ENCODE measurements around the gene ICAM3.
"Not testable (repeated sequence)": the region's sequence is repeated elsewhere in the genome, so short reads cannot be mapped to it uniquely, and the experiment has no call there.

Gene ICAM3

GRCh38 chr19:10343495-10343894 lies 4.1 kb upstream of the ICAM3 start:
- no peaks in the 10 kb centered on the region for H3K79me2 ChIP-seq (ENCODE audit: control insufficient read depth, insufficient read depth, low read length)
- no peak overlapping the region for H2BK15ac ChIP-seq (replicated peaks; ENCODE audit: low read depth)
- no peak overlapping the region for H3K23ac ChIP-seq (ENCODE audit: low read length)
- no peak overlapping the region for H3K4me3 ChIP-seq (ENCODE audit: low read length)
- no peak overlapping the region for H2BK120ac ChIP-seq (ENCODE audit: low read depth, low read length)
- H4K8ac ChIP-seq (ENCODE audit: low read depth, low read length): no peak overlapping the region
- H3K4ac ChIP-seq (ENCODE audit: low read depth, low read length): no peak overlapping the region
- no peak overlapping the region for H3K18ac ChIP-seq (ENCODE audit: low read length)
- no peak for DNase-seq
- no peaks in the 10 kb centered on the region for H3K79me1 ChIP-seq (ENCODE audit: low read length)
- H2BK5ac ChIP-seq (ENCODE audit: low read length): no peak overlapping the region
- H3K36me3 ChIP-seq (ENCODE audit: control insufficient read depth, insufficient read depth, low read length): no peaks in the 10 kb centered on the region
- no peak overlapping the region for H3K4me2 ChIP-seq (ENCODE audit: low read length)
- H2AK5ac ChIP-seq (ENCODE audit: low read length): no peak overlapping the region
- no peak overlapping the region for H4K5ac ChIP-seq (ENCODE audit: low read length)
- no peak overlapping the region for H3K9ac ChIP-seq (ENCODE audit: low read length)
- H3K56ac ChIP-seq (ENCODE audit: low read length): no peak overlapping the region
- WGBS (ENCODE audit: extremely low coverage, insufficient coverage, low lambda C conversion rate): no CpG with 5 or more reads among the region's 2 CpGs
- no peaks in the 10 kb centered on the region for H3K27me3 ChIP-seq (ENCODE audit: insufficient read depth, low read length, poor library complexity)
- no peak overlapping the region for H3K27ac ChIP-seq (ENCODE audit: low read depth, low read length)
- H3K4me1 ChIP-seq (ENCODE audit: control insufficient read depth, low read depth, low read length): no peaks in the 10 kb centered on the region

- Histone ChIP-seq H3K79me1 (ENCODE audit: low read length) (no peaks in the 10 kb centered on the region), H2BK5ac (ENCODE audit: low read length) (no peak overlapping the region), H2BK15ac (replicated peaks; ENCODE audit: low read depth) (no peak overlapping the region), H3K79me2 (ENCODE audit: control insufficient read depth, insufficient read depth, low read length) (no peaks in the 10 kb centered on the region), H3K27me3 (ENCODE audit: insufficient read depth, low read length, poor library complexity) (no peaks in the 10 kb centered on the region), H4K8ac (ENCODE audit: low read depth, low read length) (no peak overlapping the region), H4K5ac (ENCODE audit: low read length) (no peak overlapping the region), H3K4ac (ENCODE audit: low read depth, low read length) (no peak overlapping the region), H3K27ac (ENCODE audit: low read depth, low read length) (no peak overlapping the region), H3K36me3 (ENCODE audit: control insufficient read depth, insufficient read depth, low read length) (no peaks in the 10 kb centered on the region), H3K56ac (ENCODE audit: low read length) (peak overlapping the region; percentile 65), H3K9ac (ENCODE audit: low read length) (no peak overlapping the region), H3K18ac (ENCODE audit: low read length) (no peak overlapping the region), H3K23ac (ENCODE audit: low read length) (no peak overlapping the region), H3K4me3 (ENCODE audit: low read length) (no peak overlapping the region), H3K4me2 (ENCODE audit: low read length) (no peak overlapping the region), H2BK120ac (ENCODE audit: low read depth, low read length) (no peak overlapping the region), H2AK5ac (ENCODE audit: low read length) (no peak overlapping the region), H3K4me1 (ENCODE audit: control insufficient read depth, low read depth, low read length) (no peaks in the 10 kb centered on the region)
- WGBS (ENCODE audit: extremely low coverage, insufficient coverage, low lambda C conversion rate): no CpG with 5 or more reads among the region's 5 CpGs
- no peak for DNase-seq
Observed at GRCh38 chr19:10339977-10340376, 553 bp upstream of the ICAM3 start.

DNA sequence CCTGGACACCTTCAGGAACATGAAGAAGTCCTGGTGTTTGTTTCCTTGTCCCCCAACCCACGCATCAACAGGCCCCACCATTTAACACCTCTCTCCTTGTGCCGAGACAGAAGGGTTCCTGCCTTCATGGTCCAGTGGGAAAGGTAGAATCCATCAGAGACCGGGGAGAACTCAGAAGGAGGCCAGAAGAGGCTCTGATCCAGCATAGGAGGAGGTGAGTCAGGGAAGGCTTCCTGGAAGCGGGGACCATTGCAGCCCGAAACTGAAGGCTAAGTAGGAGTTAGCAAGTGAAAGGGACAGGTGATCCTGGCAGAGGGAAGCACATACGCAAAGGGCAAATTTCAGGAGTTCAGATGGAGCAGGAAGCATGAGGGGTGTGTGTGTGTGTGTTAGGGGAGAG lies 484 bp downstream of the ICAM3 start:
- H2BK15ac ChIP-seq (replicated peaks; ENCODE audit: low read depth): no peak overlapping the region
- H2AK5ac ChIP-seq (ENCODE audit: low read length): no peak overlapping the region
- no peak overlapping the region for H3K27ac ChIP-seq (ENCODE audit: low read depth, low read length)
- H3K4me3 ChIP-seq (ENCODE audit: low read length): no peak overlapping the region
- H3K4me2 ChIP-seq (ENCODE audit: low read length): no peak overlapping the region
- no peak overlapping the region for H3K23ac ChIP-seq (ENCODE audit: low read length)
- no peak overlapping the region for H3K4ac ChIP-seq (ENCODE audit: low read depth, low read length)
- no peaks in the 10 kb centered on the region for H3K27me3 ChIP-seq (ENCODE audit: insufficient read depth, low read length, poor library complexity)
- H3K36me3 ChIP-seq (ENCODE audit: control insufficient read depth, insufficient read depth, low read length): no peaks in the 10 kb centered on the region
- no CpG with 5 or more reads among the region's 6 CpGs for WGBS (ENCODE audit: extremely low coverage, insufficient coverage, low lambda C conversion rate)
- H4K8ac ChIP-seq (ENCODE audit: low read depth, low read length): no peak overlapping the region
- H2BK120ac ChIP-seq (ENCODE audit: low read depth, low read length): no peak overlapping the region
- no peaks in the 10 kb centered on the region for H3K79me1 ChIP-seq (ENCODE audit: low read length)
- H2BK5ac ChIP-seq (ENCODE audit: low read length): no peak overlapping the region
- no peak for DNase-seq
- H3K79me2 ChIP-seq (ENCODE audit: control insufficient read depth, insufficient read depth, low read length): no peaks in the 10 kb centered on the region
- H3K56ac ChIP-seq (ENCODE audit: low read length): no peak overlapping the region
- no peak overlapping the region for H3K18ac ChIP-seq (ENCODE audit: low read length)
- no peak overlapping the region for H4K5ac ChIP-seq (ENCODE audit: low read length)
- no peaks in the 10 kb centered on the region for H3K4me1 ChIP-seq (ENCODE audit: control insufficient read depth, low read depth, low read length)
- H3K9ac ChIP-seq (ENCODE audit: low read length): no peak overlapping the region

GRCh38 chr19:10336725-10337124 lies 2.7 kb downstream of the ICAM3 start:
- H3K27ac ChIP-seq (ENCODE audit: low read depth, low read length); H2BK5ac ChIP-seq (ENCODE audit: low read length); H3K9ac ChIP-seq (ENCODE audit: low read length); DNase-seq; H3K4ac ChIP-seq (ENCODE audit: low read depth, low read length); H2BK15ac ChIP-seq (replicated peaks; ENCODE audit: low read depth); H2BK120ac ChIP-seq (ENCODE audit: low read depth, low read length); H3K4me2 ChIP-seq (ENCODE audit: low read length); H3K27me3 ChIP-seq (ENCODE audit: insufficient read depth, low read length, poor library complexity); H3K79me1 ChIP-seq (ENCODE audit: low read length); H4K8ac ChIP-seq (ENCODE audit: low read depth, low read length); H3K18ac ChIP-seq (ENCODE audit: low read length); H3K4me3 ChIP-seq (ENCODE audit: low read length); H3K56ac ChIP-seq (ENCODE audit: low read length); H3K36me3 ChIP-seq (ENCODE audit: control insufficient read depth, insufficient read depth, low read length); H3K23ac ChIP-seq (ENCODE audit: low read length); H3K4me1 ChIP-seq (ENCODE audit: control insufficient read depth, low read depth, low read length); H2AK5ac ChIP-seq (ENCODE audit: low read length); H4K5ac ChIP-seq (ENCODE audit: low read length): not testable (repeated sequence)
- H3K79me2 ChIP-seq (ENCODE audit: control insufficient read depth, insufficient read depth, low read length): peaks cover 13% of the 10 kb centered on the region
- WGBS (ENCODE audit: extremely low coverage, insufficient coverage, low lambda C conversion rate): no CpG with 5 or more reads among the region's 9 CpGs

DNA sequence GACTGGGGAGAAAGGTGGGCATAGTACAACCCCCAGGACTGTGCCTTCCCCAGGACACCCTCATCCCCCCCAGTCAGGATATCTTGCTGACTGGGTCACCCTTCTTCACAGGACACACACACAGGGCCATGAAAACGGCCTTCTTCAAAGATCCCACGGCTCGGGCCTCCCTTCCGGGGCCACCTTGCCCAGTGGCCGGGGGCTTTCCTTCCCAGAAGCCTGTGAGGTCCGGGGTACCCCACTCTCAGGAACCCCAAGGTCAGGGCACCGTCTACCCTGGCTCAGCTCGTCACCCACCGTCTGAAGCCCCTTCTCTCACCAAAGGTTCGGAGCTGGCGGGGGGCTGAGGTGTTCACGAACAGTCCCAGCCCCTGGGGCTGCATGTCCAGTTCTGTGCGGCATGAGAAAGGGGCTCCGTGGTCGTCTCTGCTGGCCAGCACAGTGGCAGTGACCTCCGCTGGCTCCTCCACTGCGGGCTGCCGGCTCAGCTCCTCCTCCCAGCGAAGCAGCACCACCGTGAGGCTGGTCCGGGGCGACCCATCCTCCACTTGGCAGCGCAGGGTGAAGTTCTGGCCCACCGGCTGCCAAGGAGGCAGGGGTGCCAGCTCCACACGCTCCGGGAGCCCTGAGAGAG lies 4.0 kb downstream of the ICAM3 start:
- no peak overlapping the region for H3K4me2 ChIP-seq (ENCODE audit: low read length)
- H3K79me2 ChIP-seq (ENCODE audit: control insufficient read depth, insufficient read depth, low read length): peaks cover 17% of the 10 kb centered on the region
- WGBS (ENCODE audit: extremely low coverage, insufficient coverage, low lambda C conversion rate): no CpG with 5 or more reads among the region's 26 CpGs
- DNase-seq: no peak
- no peaks in the 10 kb centered on the region for H3K27me3 ChIP-seq (ENCODE audit: insufficient read depth, low read length, poor library complexity)
- no peak overlapping the region for H2BK15ac ChIP-seq (replicated peaks; ENCODE audit: low read depth)
- no peak overlapping the region for H3K18ac ChIP-seq (ENCODE audit: low read length)
- no peak overlapping the region for H4K5ac ChIP-seq (ENCODE audit: low read length)
- no peak overlapping the region for H2BK5ac ChIP-seq (ENCODE audit: low read length)
- no peak overlapping the region for H3K4ac ChIP-seq (ENCODE audit: low read depth, low read length)
- H3K23ac ChIP-seq (ENCODE audit: low read length): no peak overlapping the region
- peak overlapping the region; percentile 71 for H3K56ac ChIP-seq (ENCODE audit: low read length)
- H2AK5ac ChIP-seq (ENCODE audit: low read length): no peak overlapping the region
- no peak overlapping the region for H2BK120ac ChIP-seq (ENCODE audit: low read depth, low read length)
- H3K9ac ChIP-seq (ENCODE audit: low read length): peak overlapping the region; percentile 60
- no peaks in the 10 kb centered on the region for H3K36me3 ChIP-seq (ENCODE audit: control insufficient read depth, insufficient read depth, low read length)
- H3K27ac ChIP-seq (ENCODE audit: low read depth, low read length): no peak overlapping the region
- H3K4me1 ChIP-seq (ENCODE audit: control insufficient read depth, low read depth, low read length): peaks cover 3% of the 10 kb centered on the region
- no peak overlapping the region for H4K8ac ChIP-seq (ENCODE audit: low read depth, low read length)
- peaks cover 9% of the 10 kb centered on the region for H3K79me1 ChIP-seq (ENCODE audit: low read length)
- no peak overlapping the region for H3K4me3 ChIP-seq (ENCODE audit: low read length)

All from mesendoderm (in vitro differentiated cells).